Stimulated activated CD4-positive, alpha-beta T cell treated with anti-CD3 and anti-CD28 coated beads, Interleukin-12 subunit alpha, Interleukin-12 subunit beta, amount 100 ng/mL, for 48 hours (primary cell): Measurements from ENCODE around the gene PSMD7.
A peak's percentile ranks its signal among the peaks of the same experiment; 100 is the strongest.

Source experiments
- DNase-seq, 3 donors: peaks; one replicate each; pipeline ENCODE4 v3.0.0-alpha.2; 2020; ENCODE audit warnings: low read depth in 2 of 3, low spot score in 1 of 3

PSMD7 gene

GRCh38 chr16:74296432-74297144 is at the start of gene PSMD7:
PSMD7 (plus strand) TSS chr16:74296814; CDS start chr16:74296915, 101 bp downstream.
- DNase-seq, result peak; percentile 79 to 88 (median 80)

GRCh38 chr16:74249254-74249653 is 47.4 kb upstream of the PSMD7 start:
- DNase-seq, result no peak

- DNase-seq, result no peak
Measured at GRCh38 chr16:74249846-74250245, 46.8 kb upstream of the PSMD7 start.

GRCh38 chr16:74252329-74252728 is 44.3 kb upstream of the PSMD7 start:
- DNase-seq, result no peak

- DNase-seq, result no peak
Measured at GRCh38 chr16:74253161-74253938, 43.3 kb upstream of the PSMD7 start.

- no peak for DNase-seq
Measured at GRCh38 chr16:74257061-74257460, 39.6 kb upstream of the PSMD7 start.

GRCh38 chr16:74261068-74261467 is 35.5 kb upstream of the PSMD7 start:
- no peak for DNase-seq

- no peak for DNase-seq
Measured at GRCh38 chr16:74264811-74265210, 31.8 kb upstream of the PSMD7 start.

- no peak for DNase-seq
Measured at GRCh38 chr16:74268372-74268782, 28.2 kb upstream of the PSMD7 start.

GRCh38 chr16:74271872-74272271 is 24.7 kb upstream of the PSMD7 start:
- DNase-seq, result no peak

- no peak for DNase-seq
Measured at GRCh38 chr16:74275031-74275636, 21.5 kb upstream of the PSMD7 start.

GRCh38 chr16:74275711-74276110 is 20.9 kb upstream of the PSMD7 start:
- DNase-seq, result no peak

GRCh38 chr16:74277974-74278373 is 18.6 kb upstream of the PSMD7 start:
- DNase-seq, result no peak

- DNase-seq, result no peak
Measured at GRCh38 chr16:74279266-74279665, 17.3 kb upstream of the PSMD7 start.

- DNase-seq, result no peak
Measured at GRCh38 chr16:74279805-74280204, 16.8 kb upstream of the PSMD7 start.

GRCh38 chr16:74280448-74280847 is 16.2 kb upstream of the PSMD7 start:
- no peak for DNase-seq

- DNase-seq, result no peak
Measured at GRCh38 chr16:74281300-74281699, 15.3 kb upstream of the PSMD7 start.

GRCh38 chr16:74283716-74284115 is 12.9 kb upstream of the PSMD7 start:
- DNase-seq, result no peak

GRCh38 chr16:74288065-74288464 is 8.5 kb upstream of the PSMD7 start:
- DNase-seq, result no peak

- DNase-seq, result no peak
Measured at GRCh38 chr16:74290356-74290755, 6.3 kb upstream of the PSMD7 start.

- no peak for DNase-seq
Measured at GRCh38 chr16:74291176-74291575, 5.4 kb upstream of the PSMD7 start.

GRCh38 chr16:74291577-74292208 is 4.9 kb upstream of the PSMD7 start:
- DNase-seq, result no peak
